Amniotic epithelial cell (primary cell): ENCODE measurements around the gene USP47.

Experiments
- DNase-seq: peaks from one replicate; pipeline ENCODE4 v3.0.0-alpha.2; 2010; ENCODE audit warnings: low read depth

Gene USP47, protein sequence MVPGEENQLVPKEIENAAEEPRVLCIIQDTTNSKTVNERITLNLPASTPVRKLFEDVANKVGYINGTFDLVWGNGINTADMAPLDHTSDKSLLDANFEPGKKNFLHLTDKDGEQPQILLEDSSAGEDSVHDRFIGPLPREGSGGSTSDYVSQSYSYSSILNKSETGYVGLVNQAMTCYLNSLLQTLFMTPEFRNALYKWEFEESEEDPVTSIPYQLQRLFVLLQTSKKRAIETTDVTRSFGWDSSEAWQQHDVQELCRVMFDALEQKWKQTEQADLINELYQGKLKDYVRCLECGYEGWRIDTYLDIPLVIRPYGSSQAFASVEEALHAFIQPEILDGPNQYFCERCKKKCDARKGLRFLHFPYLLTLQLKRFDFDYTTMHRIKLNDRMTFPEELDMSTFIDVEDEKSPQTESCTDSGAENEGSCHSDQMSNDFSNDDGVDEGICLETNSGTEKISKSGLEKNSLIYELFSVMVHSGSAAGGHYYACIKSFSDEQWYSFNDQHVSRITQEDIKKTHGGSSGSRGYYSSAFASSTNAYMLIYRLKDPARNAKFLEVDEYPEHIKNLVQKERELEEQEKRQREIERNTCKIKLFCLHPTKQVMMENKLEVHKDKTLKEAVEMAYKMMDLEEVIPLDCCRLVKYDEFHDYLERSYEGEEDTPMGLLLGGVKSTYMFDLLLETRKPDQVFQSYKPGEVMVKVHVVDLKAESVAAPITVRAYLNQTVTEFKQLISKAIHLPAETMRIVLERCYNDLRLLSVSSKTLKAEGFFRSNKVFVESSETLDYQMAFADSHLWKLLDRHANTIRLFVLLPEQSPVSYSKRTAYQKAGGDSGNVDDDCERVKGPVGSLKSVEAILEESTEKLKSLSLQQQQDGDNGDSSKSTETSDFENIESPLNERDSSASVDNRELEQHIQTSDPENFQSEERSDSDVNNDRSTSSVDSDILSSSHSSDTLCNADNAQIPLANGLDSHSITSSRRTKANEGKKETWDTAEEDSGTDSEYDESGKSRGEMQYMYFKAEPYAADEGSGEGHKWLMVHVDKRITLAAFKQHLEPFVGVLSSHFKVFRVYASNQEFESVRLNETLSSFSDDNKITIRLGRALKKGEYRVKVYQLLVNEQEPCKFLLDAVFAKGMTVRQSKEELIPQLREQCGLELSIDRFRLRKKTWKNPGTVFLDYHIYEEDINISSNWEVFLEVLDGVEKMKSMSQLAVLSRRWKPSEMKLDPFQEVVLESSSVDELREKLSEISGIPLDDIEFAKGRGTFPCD (N-terminal part only)

DNA sequence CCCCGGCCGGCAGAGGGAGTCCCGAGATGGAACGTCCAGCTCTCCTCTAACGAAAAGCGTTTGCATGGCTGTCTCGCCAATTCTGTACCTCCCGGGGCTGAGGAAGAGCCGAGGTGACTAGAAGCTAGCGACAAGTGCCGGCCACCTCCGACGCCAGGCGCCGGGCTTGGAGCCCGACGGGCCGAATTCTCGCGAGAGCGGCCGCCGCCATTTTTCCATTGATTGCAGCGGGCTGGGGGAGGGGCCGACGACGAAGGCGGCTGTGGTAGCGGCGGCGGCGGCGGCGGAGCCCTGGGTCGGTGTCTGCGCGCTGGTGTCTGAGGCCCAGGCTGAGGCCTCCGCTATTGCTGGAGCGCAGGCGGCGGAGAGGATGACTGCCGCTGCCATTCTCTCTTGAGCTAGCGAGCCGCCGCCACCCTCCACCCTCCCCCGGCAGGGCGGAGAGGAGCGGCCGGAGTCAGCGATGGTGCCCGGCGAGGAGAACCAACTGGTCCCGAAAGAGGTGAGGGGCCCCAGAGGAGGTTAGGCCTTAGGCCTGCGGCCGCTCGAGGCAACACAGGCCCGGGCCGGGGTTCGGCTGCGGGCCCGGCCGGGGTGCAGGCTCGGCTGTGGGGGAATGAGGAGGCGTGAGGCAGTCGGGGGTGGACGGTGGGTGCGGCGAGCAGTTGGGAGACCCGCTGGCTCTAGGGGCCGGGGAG is at the start of gene USP47:
Gene USP47 (plus strand): TSS at position 250 of the 698 bp plus-strand sequence. CDS start 214 bp downstream, at position 464.
- peak; percentile 61 for DNase-seq

DNA sequence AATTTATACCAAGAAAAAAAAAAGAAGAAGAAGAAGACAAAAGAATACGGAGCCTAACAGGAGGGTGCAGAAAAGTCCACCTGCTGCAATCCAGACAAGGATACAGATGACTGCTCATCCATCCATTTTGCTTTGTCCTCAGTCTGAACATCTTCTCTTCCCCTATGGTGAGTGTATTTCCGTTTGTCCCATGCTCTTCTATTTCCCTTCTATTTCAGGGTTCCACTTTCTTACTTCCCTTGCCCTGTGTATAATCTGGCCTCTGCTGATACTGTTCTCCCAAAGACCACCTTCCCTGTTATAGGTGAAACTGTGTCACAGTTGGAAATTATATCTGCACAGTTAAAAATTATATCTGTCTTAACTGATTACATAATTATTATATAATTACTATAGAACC is 48.7 kb upstream of the USP47 start:
- DNase-seq = no peak

DNA sequence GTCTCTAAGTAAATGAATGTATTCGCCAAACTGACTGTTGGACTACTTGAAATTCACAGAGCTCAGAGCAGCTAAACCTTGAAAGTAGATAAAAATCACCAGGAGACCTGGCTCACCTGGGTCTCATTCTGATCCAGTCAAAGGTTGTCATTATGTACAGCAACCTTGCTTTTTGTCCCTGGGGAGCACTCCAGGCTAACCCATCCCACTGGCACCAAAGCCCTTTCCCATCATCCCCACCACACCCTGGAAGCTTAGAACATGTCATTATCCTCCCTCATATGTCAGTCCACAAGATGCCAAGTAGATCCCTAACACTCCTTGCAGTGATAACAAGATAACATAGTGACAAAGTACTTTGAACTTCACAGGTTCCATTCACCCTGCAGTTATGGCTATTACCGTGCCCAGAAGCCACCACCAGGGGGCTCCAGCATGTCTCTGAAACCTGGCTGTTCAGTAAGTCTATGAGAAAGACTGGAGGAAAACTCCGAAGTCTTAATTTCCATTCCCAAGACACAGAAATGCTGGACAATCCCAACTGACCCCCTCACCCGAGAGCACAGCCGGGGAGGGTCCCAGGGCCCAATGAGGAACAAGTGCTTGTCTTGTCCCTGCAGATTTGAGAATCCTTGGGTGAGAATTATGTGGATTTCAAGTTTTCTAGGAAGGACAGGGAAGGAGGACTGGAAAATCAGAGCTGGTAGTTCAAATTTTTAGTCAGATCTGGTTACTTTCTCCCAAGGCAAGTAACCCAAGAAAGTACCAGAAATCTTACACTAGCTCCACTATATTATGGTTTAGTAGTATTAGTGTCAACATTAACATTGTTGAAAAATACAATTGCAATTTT is 43.0 kb upstream of the USP47 start:
- DNase-seq = peak; percentile 66

DNA sequence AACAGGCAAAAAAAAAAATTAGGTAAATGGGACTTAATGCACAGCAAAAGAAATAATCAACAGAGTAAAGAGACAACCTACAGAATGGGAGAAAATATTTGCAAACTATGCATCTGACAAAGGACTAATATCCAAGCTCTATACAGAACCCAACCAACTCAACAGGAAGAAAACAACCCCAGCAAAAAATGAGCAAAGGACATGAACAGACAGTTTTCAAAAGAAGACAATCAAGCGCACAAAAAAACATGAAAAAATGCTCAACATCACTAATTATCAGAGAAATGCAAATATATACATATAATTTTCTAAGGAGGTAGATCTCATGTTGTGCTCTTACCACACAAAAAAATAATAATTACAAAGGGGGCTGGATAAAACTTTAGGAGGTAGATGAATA is 36.5 kb upstream of the USP47 start:
- DNase-seq = no peak

DNA sequence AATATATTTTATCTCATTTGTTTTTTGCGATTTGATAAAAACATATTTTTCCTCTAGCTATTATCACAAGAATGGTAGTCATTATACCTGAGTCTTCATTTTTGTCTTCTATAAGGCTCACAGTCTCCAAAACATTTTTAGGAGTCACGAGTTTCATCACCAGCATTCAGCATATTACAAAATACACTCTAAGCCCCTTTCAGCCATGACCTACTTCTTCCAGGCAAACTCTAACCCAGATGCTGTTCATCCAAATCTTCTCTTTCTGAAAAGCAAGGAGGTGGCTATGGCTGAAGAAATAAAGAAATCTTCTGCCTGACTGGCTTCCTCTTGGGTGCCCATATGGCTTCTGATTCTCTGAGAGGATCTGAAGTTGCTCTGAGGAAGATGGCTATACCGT is 35.7 kb upstream of the USP47 start:
- DNase-seq = no peak

DNA sequence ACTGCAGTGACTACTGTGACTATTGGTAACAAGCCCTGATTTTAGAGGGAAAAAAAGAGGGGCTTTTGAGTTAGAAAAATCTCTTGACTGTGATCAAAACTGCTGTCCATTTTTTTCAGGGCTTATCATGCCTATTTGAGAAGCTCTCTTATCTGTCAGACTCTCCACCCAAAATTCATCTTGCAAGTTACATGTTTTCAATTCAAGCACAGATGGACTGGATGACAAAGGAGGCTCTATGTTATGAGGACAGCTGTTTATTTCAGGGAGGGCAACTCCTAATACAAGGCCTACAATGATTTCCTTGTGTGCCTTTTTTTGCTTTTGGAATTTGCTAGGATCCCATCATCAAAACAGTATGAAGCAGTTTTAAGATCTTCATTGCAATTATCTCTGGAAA is 35.2 kb upstream of the USP47 start:
- DNase-seq = no peak

DNA sequence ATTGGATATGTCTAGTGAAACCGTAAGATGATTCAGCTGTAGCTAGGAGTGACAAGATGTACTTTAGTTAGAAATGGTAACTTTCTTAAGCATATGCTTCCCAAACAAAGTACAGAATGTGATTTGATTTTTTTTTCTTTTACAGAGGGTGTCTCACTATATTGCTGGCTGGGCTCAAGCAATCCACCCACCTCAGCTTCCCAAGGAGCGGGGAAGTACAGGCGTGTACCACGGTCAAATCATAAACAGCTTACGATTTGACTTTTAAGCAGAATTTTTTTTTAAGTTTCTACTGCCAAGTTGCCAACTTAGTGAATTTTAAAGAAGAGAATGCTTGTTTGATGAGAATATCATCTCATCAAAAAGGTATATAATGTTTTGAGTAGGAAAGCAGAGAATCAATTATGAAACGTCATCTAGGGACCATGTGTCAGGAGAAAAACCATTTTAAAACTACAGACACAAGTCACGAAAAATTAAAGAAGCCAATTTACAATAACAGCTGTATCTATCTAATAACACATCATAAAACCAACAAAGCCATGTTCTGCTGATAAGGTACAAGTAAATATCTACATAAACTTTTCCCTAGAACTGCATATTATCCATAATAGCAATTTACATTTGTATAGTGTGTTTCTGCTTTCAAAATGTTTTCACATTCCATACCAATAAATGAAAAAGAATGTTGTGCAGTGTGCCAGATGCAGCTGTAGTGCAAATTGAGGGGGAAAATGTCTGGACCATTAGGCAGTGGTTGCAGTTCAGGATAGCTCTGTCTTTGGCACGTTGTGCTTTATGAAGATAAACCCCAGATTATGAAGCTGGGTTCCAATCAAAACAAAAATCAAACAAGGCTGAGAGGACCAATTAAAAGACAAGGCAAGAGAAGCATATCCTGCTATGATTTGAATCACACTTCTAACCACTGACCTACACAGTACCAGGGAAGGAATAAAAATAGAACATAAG is 33.7 kb upstream of the USP47 start:
- no peak for DNase-seq

DNA sequence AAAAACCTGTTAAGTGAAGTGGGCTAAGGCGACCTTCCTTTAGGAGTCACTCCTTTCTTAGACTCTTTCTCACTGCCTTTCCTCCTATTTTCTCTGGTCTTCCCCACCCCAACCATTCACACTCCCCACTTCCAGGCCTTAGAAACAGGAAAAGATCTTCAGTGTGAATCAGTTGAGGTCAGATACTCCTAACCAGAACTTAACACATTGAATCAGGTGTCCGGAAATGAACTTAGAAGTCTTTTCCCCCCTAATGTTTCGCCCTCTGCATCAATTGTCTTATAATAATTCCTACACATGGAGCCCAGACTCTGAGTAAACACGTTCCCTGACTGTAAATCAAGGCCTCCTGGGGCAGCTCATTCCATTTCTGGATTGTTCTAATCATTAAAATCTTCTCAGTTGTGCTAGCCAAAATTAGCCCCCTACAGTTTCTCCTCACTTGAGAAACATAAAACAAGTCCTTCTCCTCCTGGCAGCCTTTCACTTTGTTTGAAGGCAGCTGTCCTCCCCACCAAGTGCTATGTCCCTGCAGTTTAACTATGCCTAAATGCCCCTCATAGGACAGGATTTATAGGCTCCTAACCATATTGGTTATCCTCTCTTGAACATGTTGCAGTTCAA is 32.7 kb upstream of the USP47 start:
- no peak for DNase-seq

DNA sequence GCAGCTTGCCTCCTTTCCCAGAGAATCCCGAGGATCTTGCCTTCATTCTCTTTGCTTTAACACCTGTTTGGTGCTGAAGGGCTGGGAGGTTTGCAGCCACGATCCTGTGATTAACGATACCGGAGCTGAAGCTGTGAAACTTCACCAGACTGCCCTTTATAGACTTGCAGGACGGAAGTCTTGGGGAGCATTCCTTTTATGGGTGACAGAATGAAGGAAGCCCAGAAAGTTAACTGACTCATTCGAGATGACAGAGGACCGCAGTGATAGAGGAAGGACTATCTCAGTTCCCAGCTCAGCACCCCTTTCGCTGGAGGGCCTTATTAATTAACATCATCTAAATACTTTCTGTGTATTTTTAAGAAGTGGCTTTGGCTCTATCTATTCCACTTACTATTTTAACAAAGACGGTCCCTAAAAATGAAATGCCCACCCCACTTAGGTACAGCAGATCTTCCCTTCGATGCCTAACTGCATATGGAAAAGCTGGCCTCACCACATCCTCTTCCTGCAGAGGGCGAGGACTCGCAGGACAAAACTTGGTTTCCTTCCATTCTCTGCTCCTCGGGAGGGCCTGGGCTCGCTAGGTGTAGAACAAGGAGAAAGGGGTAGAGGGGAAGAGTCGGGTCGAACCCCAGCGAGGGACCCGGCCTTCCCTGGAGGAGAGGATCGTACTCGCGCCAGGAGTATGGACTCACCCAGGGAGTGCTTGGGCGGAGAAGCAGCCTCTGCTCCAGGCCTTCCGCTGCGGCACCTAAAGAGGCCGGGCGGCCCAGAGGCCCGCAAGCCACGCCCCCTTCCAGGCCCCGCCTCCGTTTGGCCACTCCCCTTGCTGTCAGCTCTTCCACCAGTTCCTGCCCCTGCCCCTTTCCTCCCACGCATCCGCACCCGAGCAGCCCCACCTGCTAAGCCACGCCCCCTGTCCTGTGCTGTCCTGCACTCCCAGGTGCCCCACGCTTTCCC is 30.7 kb upstream of the USP47 start:
- no peak for DNase-seq

DNA sequence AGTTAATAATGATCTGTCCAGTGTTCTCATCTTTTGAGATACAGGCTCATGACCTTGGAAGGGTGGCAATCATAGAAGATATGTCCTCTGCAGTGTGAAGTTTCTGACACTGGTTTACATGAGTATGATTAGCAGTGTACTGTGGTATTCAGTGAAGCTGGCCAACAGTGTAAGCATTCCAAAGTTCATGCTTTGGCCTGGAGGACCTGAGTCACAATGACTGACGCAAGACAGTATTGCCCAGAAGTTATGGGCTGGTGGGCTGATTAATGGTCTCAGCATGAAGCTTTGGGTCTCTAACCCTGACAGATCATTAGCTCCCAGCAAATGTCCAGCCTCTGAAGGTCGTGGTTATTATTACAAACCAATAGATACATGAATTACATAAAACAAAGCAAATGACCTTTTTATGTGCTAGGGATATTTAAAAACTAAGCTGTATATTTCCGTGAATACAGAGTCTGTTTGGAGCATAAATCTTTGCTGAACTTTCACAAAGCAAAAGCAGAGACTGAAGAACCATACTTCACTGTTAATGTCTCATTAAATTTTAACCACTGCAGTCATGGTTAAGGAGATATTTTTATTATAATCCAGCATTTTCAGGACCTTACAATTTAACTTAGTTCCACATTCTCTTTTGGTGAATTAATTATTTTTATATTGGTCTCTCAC is 28.3 kb upstream of the USP47 start:
- DNase-seq = peak; percentile 95

DNA sequence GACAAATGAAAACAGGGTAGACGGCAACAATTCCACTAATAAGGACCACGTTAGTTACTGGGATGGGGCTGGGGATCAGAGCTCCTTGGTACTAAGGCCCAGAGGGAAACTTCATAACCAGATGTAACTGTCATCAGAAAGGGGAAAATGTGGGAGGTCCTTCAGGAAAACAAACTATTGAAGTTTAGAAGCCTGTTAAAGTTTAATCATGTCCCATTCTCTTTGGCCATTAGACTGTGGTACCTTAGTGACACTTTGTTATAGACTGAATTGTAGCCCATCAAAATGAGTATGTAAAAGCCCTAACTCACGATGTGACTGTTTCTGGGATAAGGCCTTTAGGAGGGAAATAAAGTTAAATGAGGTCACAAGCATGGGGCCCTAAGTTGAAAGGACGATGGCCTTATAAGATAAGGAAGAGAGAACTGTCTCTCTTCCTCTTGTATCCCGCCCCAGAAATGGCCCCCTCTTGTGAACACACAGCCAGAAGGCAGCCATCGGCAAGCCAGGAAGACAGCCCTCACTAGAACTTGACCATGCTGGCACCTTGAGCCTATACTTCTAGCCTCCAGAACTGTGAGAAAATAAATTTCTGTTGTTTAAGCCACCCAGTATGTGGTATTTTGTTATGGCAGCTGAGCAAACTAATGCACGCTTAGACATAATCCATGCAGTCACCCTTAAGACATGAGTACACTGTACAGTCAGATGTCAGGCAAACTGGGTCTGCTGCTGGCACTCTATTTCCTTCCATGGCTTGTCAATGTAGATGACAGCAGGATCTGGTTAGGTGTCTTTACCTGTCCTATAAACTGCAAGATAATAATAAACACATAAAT is 26.9 kb upstream of the USP47 start:
- DNase-seq = no peak

DNA sequence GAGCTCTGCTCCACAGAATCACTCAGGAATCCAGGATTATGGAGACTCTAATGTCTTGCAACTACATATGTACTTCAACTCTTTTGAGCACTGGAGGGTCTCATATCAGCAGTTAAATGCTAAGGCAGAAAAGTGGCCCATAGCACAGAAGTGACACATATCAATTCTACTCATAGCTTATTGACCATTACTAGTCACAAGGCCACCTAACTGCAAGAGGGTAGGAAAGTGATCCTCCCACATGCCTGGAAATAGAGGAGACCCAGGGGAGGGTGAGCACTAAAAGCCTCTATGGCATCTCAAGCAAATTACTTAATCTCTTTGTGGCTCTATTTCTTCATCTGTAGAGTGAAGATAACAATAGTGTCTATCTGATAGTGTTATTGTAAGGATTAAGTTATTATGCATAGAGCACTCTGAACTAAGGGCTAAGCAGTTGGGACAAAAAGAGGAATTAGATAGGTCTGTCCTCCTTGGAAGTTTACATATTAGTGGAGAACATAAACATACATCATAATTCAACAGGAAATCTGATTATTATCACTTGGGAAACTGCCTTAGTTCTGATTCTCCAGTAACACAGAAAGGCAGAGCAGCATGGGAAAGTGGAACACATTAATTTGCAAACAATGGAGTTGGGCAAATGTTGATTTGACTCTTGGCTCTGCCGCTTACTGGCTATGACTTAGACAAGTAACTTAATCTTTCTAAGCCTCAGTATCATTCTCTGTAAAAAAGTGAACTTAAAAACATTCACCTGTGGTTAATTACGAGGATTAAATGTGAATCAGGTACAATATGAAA is 25.1 kb upstream of the USP47 start:
- peak; percentile 78 for DNase-seq

DNA sequence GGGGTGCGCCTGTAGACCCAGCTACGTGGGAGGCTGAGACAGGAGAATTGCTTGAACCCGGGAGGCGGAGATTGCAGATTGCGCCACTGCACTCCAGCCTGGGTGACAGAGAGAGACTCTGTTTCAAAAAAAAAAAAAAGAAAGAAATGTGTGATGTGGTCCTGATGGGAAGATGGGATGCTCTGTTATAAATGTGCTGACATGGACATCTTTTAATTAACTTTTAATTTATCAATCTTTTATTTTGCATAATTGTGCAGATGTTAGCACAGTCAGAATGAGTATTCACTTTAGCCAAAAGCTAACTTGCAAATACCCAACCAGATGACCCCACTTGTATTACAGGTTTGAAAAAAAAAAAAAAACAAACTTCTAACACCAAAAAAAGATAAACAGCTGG is 23.8 kb upstream of the USP47 start:
- DNase-seq = no peak

DNA sequence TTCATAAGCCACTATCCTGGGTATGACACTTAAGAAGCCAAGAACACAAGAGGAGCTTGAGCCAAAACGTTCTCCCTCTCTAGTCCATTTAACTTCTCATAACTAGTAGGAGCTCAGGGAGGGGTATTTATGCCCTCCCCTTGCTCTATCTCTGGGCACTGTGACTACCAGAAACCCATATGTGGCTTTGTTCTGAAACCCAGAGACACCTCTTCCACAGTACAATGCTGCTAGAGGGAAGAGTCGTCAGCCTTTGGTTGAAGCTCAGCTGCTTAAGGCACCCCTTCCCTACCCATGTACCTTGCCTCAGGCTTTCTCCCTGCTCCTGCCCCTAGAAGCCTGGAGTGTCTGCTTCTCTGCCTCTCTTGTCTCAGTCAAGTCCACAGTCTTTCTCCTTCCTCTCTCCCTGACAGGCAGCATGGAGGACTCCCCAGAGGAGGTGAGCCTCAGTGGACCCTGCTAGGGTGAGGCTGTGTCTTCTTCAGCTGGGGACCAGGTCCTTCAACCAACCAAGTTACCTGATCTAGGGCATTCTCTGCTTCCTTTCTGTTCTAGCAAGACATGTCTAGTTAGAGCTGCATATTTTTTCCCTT is 23.1 kb upstream of the USP47 start:
- no peak for DNase-seq

DNA sequence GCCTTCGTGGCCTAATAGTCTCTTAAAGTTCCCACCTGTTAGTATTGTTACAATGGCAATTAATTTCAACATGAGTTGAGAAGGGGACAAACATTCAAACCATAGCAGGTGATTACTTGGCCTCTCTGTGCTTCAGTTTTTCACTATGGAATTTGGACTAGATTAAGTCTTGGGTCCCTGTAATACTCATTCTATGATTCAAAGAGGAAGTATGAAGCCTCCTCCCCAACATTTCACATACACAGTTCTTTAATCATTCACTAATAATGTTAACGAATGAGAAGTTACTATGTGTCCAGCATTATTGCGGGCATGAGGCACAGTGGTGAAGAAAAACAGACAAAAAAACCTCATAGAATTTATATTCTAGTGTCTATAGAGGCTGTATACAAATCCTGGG is 19.9 kb upstream of the USP47 start:
- DNase-seq = peak; percentile 51
